Adrenal gland (tissue), 12 donors: ENCODE results near the gene LRFN2. TPM values are rescaled to one million over a fixed set of nuclear protein-coding genes. Genes with fewer than 3 reads are reported as not detected.

Experiments
- DNase-seq, 7 donors: peaks; one replicate each; pipeline ENCODE4 v3.0.0-alpha.2; 2019 to 2020
- H3K27ac ChIP-seq, 5 donors: fragments of 200-600 bp; sonication (generic) in 4 of 5; 1 replicate in 3 of 5; 2 replicates in 2 of 5; pipeline versions ENCODE4 v1.5.1 to v1.8.0; 2016 to 2020; ENCODE audit warnings: mild to moderate bottlenecking in 1 of 5
- H3K27me3 ChIP-seq: fragments of 200-600 bp; 2 replicates; pipeline ENCODE4 v1.8.0; 2021
- H3K36me3 ChIP-seq, 2 donors: fragments of 200-600 bp; replicated peaks in 1 of 2; 1 replicate in 1 of 2; 2 replicates in 1 of 2; pipeline versions ENCODE4 v1.5.1 to v1.8.0; 2018 to 2022
- H3K4me1 ChIP-seq, 2 donors: fragments of 200-600 bp; replicated peaks in 1 of 2; 1 replicate in 1 of 2; 2 replicates in 1 of 2; pipeline versions ENCODE4 v1.5.1 to v1.8.0; 2018 to 2021
- H3K4me3 ChIP-seq, 4 donors: fragments of 200-600 bp; sonication (generic) in 3 of 4; one replicate each; pipeline ENCODE4 v1.5.1; 2016 to 2018
- H3K9me3 ChIP-seq, 3 donors: fragments of 200-600 bp; sonication (generic) in 1 of 3; replicated peaks in 1 of 3; 1 replicate in 2 of 3; 2 replicates in 1 of 3; pipeline versions ENCODE4 v1.5.1 to v1.8.0; 2016 to 2021
- CTCF ChIP-seq, 6 experiments: fragments of 450-650 bp in 4 of 6; fragments of 200-600 bp in 2 of 6; sonication (generic) in 1 of 6; IDR thresholded peaks; 1 replicate in 5 of 6; 2 replicates in 1 of 6; pipeline versions ENCODE4 v1.5.1 to v1.8.0; 2016 to 2021; ENCODE audit warnings: antibody characterized with exemption in 6 of 6, mild to moderate bottlenecking in 2 of 6, moderate library complexity in 1 of 6
- POLR2A ChIP-seq, 2 donors: fragments of 450-650 bp; IDR thresholded peaks; one replicate each; pipeline ENCODE4 v1.6.1; 2017; ENCODE audit warnings: antibody characterized with exemption in 2 of 2, mild to moderate bottlenecking in 2 of 2, moderate library complexity in 1 of 2
- WGBS, 4 donors: extraction: QIAGEN DNeasy Blood & Tissue Kit in 2 of 4; methylation state at CpG; one replicate each; pipeline versions ENCODE4 v1.1.5 to v1.1.7; 2013 to 2017; 5-methylcytosine and 5-hydroxymethylcytosine counted together
- intact Hi-C, 2 donors: fragments of 100-400 bp; cut with DNase I; formaldehyde crosslinking; loops; one replicate each; pipeline versions ENCODE4 v1.14.1 to v1.15.0; 2022 to 2023
- polyA plus RNA-seq, 3 donors: library from polyadenylated mRNA; stranded (reverse); fragments of 200-250 nt in 2 of 3; fragments of 350-450 nt in 1 of 3; fragmentation: Illumina TruSeq in 1 of 3; extraction: RNeasy Lipid Tissue Mini Kit (QIAGEN cat#74804) in 1 of 3; gene quantifications; one replicate each; pipeline ENCODE4 v1.2.3, GENCODE V29; 2013 to 2014
- total RNA-seq, 9 donors: library from RNA; depleted of rRNA in 4 of 9; stranded (reverse); fragments of >200 nt in 4 of 9; fragments of 120-200 nt in 1 of 9; fragmentation: NEBNext Ultra II Directional in 1 of 9; extraction: Animal tissue kit (Norgen Biotek cat#: 25700) in 1 of 9; gene quantifications; one replicate each; pipeline versions ENCODE4 v1.1.0 to v1.2.4, GENCODE V29; 2013 to 2023
- donor health status: healthy with polysubstance abuse.
- donor health status: Bipolar disorder and iron deficiency.
- donor health status: DM: yes; HTN: yes; CAD: no.
- donor health status: DM: no; HTN: no; CAD: no.
- donor health status: DM: no; HTN: no; CAD: no.
- donor health status: DM: yes; HTN: yes; CAD: no.

The LRFN2 gene
- total and polyA plus RNA-seq, 12 donors = 0.03 to 0.74 (median 0.16) TPM; not detected in 3

GRCh38 chr6:40442591-40442990, 144.6 kb downstream of the LRFN2 start:
- no peak overlapping the region for H3K4me3 ChIP-seq
- no peak overlapping the region for H3K27ac ChIP-seq
- no peaks in the 10 kb centered on the region for H3K36me3 ChIP-seq
- no peaks in the 10 kb centered on the region for H3K27me3 ChIP-seq
- no peaks in the 10 kb centered on the region for H3K9me3 ChIP-seq
- TF ChIP-seq POLR2A (IDR thresholded peaks at IDR 0.05) = no peak
- TF ChIP-seq CTCF (IDR thresholded peaks at IDR 0.05) = no peak
- WGBS, 4 donors = 89 to 95% (median 90%) methylated on average over 2 to 3 of the region's 3 CpGs
- no peaks in the 10 kb centered on the region for H3K4me1 ChIP-seq
- intact Hi-C loops = no loop called here
- no peak for DNase-seq

GRCh38 chr6:40441150-40441549, 146.0 kb downstream of the LRFN2 start:
- H3K27me3 ChIP-seq = no peaks in the 10 kb centered on the region
- H3K4me3 ChIP-seq = no peak overlapping the region
- no peaks in the 10 kb centered on the region for H3K4me1 ChIP-seq
- DNase-seq = no peak
- WGBS, 4 donors = 93 to 94% (median 94%) methylated on average over 12 of the region's 12 CpGs
- intact Hi-C loops = no loop called here
- no peaks in the 10 kb centered on the region for H3K36me3 ChIP-seq
- no peaks in the 10 kb centered on the region for H3K9me3 ChIP-seq
- H3K27ac ChIP-seq = no peak overlapping the region
- TF ChIP-seq POLR2A (IDR thresholded peaks at IDR 0.05) = no peak
- TF ChIP-seq CTCF (IDR thresholded peaks at IDR 0.05) = no peak

- Histone ChIP-seq H3K27me3 (no peaks in the 10 kb centered on the region), H3K27ac (no peak overlapping the region), H3K36me3 (no peaks in the 10 kb centered on the region), H3K9me3 (no peaks in the 10 kb centered on the region), H3K4me3 (no peak overlapping the region), H3K4me1 (no peaks in the 10 kb centered on the region)
- WGBS, 4 donors = 49 to 61% (median 60%) methylated on average over 6 of the region's 6 CpGs
- DNase-seq = no peak
- TF ChIP-seq POLR2A (IDR thresholded peaks at IDR 0.05) (no peak), CTCF (IDR thresholded peaks at IDR 0.05) (no peak)
- intact Hi-C loops = no loop called here
These were observed 147.1 kb downstream of the LRFN2 start for GRCh38 chr6:40440053-40440452.

GRCh38 chr6:40439026-40439800, 148.0 kb downstream of the LRFN2 start:
- WGBS, 4 donors = 83 to 84% (median 84%) methylated on average over 6 to 7 of the region's 7 CpGs
- no peak for DNase-seq
- intact Hi-C loops = no loop called here
- H3K4me1 ChIP-seq = no peaks in the 10 kb centered on the region
- no peak overlapping the region for H3K4me3 ChIP-seq
- H3K27ac ChIP-seq = no peak overlapping the region
- H3K27me3 ChIP-seq = no peaks in the 10 kb centered on the region
- H3K36me3 ChIP-seq = no peaks in the 10 kb centered on the region
- TF ChIP-seq POLR2A (IDR thresholded peaks at IDR 0.05) (no peak), CTCF (IDR thresholded peaks at IDR 0.05) (no peak)
- H3K9me3 ChIP-seq = no peaks in the 10 kb centered on the region
